HL-60 (cell line): ENCODE measurements around the gene GLDN.

Experiments
- POLR2AphosphoS5 ChIP-seq: IDR thresholded peaks from 2 replicates; pipeline ENCODE4 v1.6.1; 2012; ENCODE audit warnings: low read depth
- TF ChIP-seq, protein P1 (sequence below): IDR thresholded peaks from one replicate; pipeline ENCODE4 v1.5.1; 2011; ENCODE audit warnings: low read length, control low read depth, inconsistent platforms; ENCODE audit not compliant: insufficient read depth

DNA sequence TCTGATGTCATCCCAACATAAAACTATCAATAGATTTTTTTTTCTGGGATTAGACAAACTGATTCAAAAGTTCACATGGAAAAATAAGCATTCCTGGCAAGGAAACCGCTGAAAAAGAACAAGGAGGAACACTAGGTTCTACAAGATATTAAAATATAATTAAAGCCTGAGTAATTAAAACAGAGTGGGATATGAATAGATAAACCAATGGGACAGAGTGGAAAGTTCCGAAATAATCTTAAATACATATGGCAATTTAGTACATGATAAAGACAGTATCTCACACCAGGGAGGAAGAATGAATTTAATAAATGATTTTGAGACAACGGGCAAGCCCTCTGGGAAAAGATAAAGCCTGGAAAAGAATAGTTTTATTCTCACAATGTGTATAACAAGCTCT is 4.7 kb downstream of the GLDN start:
- TF ChIP-seq, protein P1, sequence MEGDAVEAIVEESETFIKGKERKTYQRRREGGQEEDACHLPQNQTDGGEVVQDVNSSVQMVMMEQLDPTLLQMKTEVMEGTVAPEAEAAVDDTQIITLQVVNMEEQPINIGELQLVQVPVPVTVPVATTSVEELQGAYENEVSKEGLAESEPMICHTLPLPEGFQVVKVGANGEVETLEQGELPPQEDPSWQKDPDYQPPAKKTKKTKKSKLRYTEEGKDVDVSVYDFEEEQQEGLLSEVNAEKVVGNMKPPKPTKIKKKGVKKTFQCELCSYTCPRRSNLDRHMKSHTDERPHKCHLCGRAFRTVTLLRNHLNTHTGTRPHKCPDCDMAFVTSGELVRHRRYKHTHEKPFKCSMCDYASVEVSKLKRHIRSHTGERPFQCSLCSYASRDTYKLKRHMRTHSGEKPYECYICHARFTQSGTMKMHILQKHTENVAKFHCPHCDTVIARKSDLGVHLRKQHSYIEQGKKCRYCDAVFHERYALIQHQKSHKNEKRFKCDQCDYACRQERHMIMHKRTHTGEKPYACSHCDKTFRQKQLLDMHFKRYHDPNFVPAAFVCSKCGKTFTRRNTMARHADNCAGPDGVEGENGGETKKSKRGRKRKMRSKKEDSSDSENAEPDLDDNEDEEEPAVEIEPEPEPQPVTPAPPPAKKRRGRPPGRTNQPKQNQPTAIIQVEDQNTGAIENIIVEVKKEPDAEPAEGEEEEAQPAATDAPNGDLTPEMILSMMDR, result no peak
- no peak for TF ChIP-seq POLR2AphosphoS5
